SK-N-SH (cell line): ENCODE data around the gene ZNF121. TPM values are rescaled to one million over a fixed set of nuclear protein-coding genes. Genes with fewer than 3 reads are reported as not detected.
"Not testable (repeated sequence)": the region's sequence is repeated elsewhere in the genome, so short reads cannot be mapped to it uniquely, and the experiment has no call there.

ENCODE experiments used
- CTCF ChIA-PET: fragments of 300-600, 350-600 bp; formaldehyde crosslinking; extraction: SDS; loops from one replicate; lab custom pipeline; 2021; lab: Yijun Ruan, JAX
- POLR2A ChIA-PET: fragments of 350-600 bp; sonication (Branson Sonifier 250); formaldehyde crosslinking; extraction: SDS; loops from one replicate; lab custom pipeline; 2020; ENCODE audit warnings: antibody characterized with exemption, inconsistent platforms; lab: Yijun Ruan, JAX
- DNase-seq: peaks from one replicate; pipeline ENCODE4 v3.0.0; 2012
- H2AFZ ChIP-seq: fragments of 200-600 bp; sonication (generic); 2 replicates; pipeline ENCODE4 v1.8.1; 2016; ENCODE audit warnings: antibody characterized with exemption, mild to moderate bottlenecking, low read depth
- H3F3A ChIP-seq: fragments of 200-600 bp; sonication (generic); replicated peaks from 2 replicates; pipeline ENCODE3; 2016; ENCODE audit warnings: antibody characterized with exemption, mild to moderate bottlenecking; ENCODE audit not compliant: insufficient read depth
- H3K27ac ChIP-seq, 2 experiments: fragments of 200-500 bp in 1 of 2; fragments of 200-600 bp in 1 of 2; sonication (Bioruptor generic) in 1 of 2; sonication (generic), shearing (Covaris generic) in 1 of 2; 2 replicates each; pipeline versions ENCODE4 v1.5.1 to v1.6.1; 2014 to 2016; ENCODE audit warnings: low read depth in 2 of 2, inconsistent platforms in 1 of 2, low read length in 1 of 2, mild to moderate bottlenecking in 1 of 2, mixed read lengths in 1 of 2
- H3K27me3 ChIP-seq: fragments of 200-600 bp; sonication (generic), shearing (Covaris generic); 2 replicates; pipeline ENCODE4 v1.6.1; 2016; ENCODE audit warnings: mixed run types; ENCODE audit not compliant: insufficient read depth
- H3K36me3 ChIP-seq, 2 experiments: fragments of 200-500 bp in 1 of 2; fragments of 200-600 bp in 1 of 2; sonication (Bioruptor generic) in 1 of 2; sonication (generic) in 1 of 2; replicated peaks in 1 of 2; 2 replicates each; pipeline versions ENCODE3 to v1.5.1; 2014 to 2016; ENCODE audit warnings: low read length in 1 of 2, mild to moderate bottlenecking in 1 of 2; ENCODE audit not compliant: insufficient read depth in 2 of 2, control insufficient read depth in 1 of 2
- H3K4me1 ChIP-seq, 2 experiments: fragments of 200-500 bp in 1 of 2; fragments of 200-600 bp in 1 of 2; sonication (Bioruptor generic) in 1 of 2; sonication (generic), shearing (Covaris generic) in 1 of 2; 2 replicates each; pipeline versions ENCODE4 v1.5.1 to v1.6.1; 2014 to 2016; ENCODE audit warnings: low read depth in 1 of 2, low read length in 1 of 2, mixed run types in 1 of 2; ENCODE audit not compliant: insufficient read depth in 2 of 2, control insufficient read depth in 1 of 2
- H3K4me2 ChIP-seq: fragments of 200-600 bp; sonication (generic), shearing (Covaris generic); 2 replicates; pipeline ENCODE4 v1.6.1; 2017; ENCODE audit warnings: mixed run types
- H3K4me3 ChIP-seq, 2 experiments: fragments of 200-500 bp in 1 of 2; fragments of 200-600 bp in 1 of 2; sonication (Bioruptor generic) in 1 of 2; sonication (generic), shearing (Covaris generic) in 1 of 2; 2 replicates each; pipeline versions ENCODE4 v1.5.1 to v1.8.1; 2014 to 2016; ENCODE audit warnings: low read depth in 2 of 2, inconsistent platforms in 1 of 2, low read length in 1 of 2, mild to moderate bottlenecking in 1 of 2, mixed read lengths in 1 of 2, moderate library complexity in 1 of 2
- H3K79me2 ChIP-seq: fragments of 200-600 bp; sonication (generic); 2 replicates; pipeline ENCODE4 v1.8.1; 2017; ENCODE audit warnings: mild to moderate bottlenecking; ENCODE audit not compliant: insufficient read depth
- H3K9ac ChIP-seq: fragments of 200-600 bp; sonication (generic); 2 replicates; pipeline ENCODE4 v1.6.1; 2017; ENCODE audit warnings: mixed run types
- H3K9me2 ChIP-seq: fragments of 200-600 bp; sonication (generic); 2 replicates; pipeline ENCODE4 v1.6.1; 2017; ENCODE audit warnings: mixed run types
- H3K9me3 ChIP-seq: fragments of 200-600 bp; sonication (generic); 2 replicates; pipeline ENCODE4 v1.6.1; 2017; ENCODE audit warnings: mixed run types, mild to moderate bottlenecking, moderate library complexity
- H4K20me1 ChIP-seq: fragments of 200-600 bp; sonication (generic); 2 replicates; pipeline ENCODE4 v1.6.1; 2017; ENCODE audit warnings: mild to moderate bottlenecking, mixed run types; ENCODE audit not compliant: insufficient read depth
- CHD2 ChIP-seq: fragments of 150-350 bp; IDR thresholded peaks from 2 replicates; pipeline ENCODE4 v1.6.1; 2018; ENCODE audit warnings: low read length; ENCODE audit not compliant: partially characterized antibody
- CTCF ChIP-seq: fragments of 200-600 bp; sonication (generic); IDR thresholded peaks from 2 replicates; pipeline ENCODE4 v1.6.1; 2017; ENCODE audit warnings: antibody characterized with exemption, mild to moderate bottlenecking, moderate library complexity
- EP300 ChIP-seq, 2 experiments: IDR thresholded peaks; 2 replicates each; pipeline versions ENCODE4 v1.4.0 to v1.6.1; 2012; ENCODE audit warnings: borderline replicate concordance in 1 of 2, low read depth in 1 of 2, low read length in 1 of 2
- FOXM1 ChIP-seq: IDR thresholded peaks from 2 replicates; pipeline ENCODE4 v1.4.0; 2012; ENCODE audit warnings: low read depth, mild to moderate bottlenecking
- GABPA ChIP-seq: IDR thresholded peaks from 2 replicates; pipeline ENCODE4 v1.4.0; 2012; ENCODE audit warnings: low read depth, mild to moderate bottlenecking
- NFIC ChIP-seq: IDR thresholded peaks from 2 replicates; pipeline ENCODE4 v1.4.0; 2012; ENCODE audit warnings: borderline replicate concordance
- RAD21 ChIP-seq: IDR thresholded peaks from 2 replicates; pipeline ENCODE4 v1.6.1; 2012; ENCODE audit warnings: mild to moderate bottlenecking, low read length
- SIN3A ChIP-seq: IDR thresholded peaks from 2 replicates; pipeline ENCODE4 v1.6.1; 2012; ENCODE audit warnings: low read depth, mild to moderate bottlenecking, low read length, moderate library complexity, borderline replicate concordance
- SMC3 ChIP-seq: IDR thresholded peaks from 2 replicates; pipeline ENCODE4 v1.6.1; 2012; ENCODE audit warnings: low read depth, low read length, improper control_type of control experiment
- TAF1 ChIP-seq: IDR thresholded peaks from 2 replicates; pipeline ENCODE4 v1.6.1; 2012; ENCODE audit warnings: low read depth, mild to moderate bottlenecking, low read length, moderate library complexity, borderline replicate concordance
- TCF12 ChIP-seq: IDR thresholded peaks from 2 replicates; pipeline ENCODE4 v1.4.0; 2012
- TEAD4 ChIP-seq: IDR thresholded peaks from 2 replicates; pipeline ENCODE4 v1.4.0; 2012; ENCODE audit warnings: mild to moderate bottlenecking, borderline replicate concordance; ENCODE audit not compliant: insufficient read depth
- USF1 ChIP-seq: IDR thresholded peaks from 2 replicates; pipeline ENCODE4 v1.4.0; 2012; ENCODE audit warnings: low read depth, borderline replicate concordance
- YY1 ChIP-seq: IDR thresholded peaks from 2 replicates; pipeline ENCODE4 v1.4.0; 2012; ENCODE audit warnings: low read depth, mild to moderate bottlenecking
- WGBS: methylation state at CpG from one replicate; pipeline ENCODE4 v1.1.6; 2017; ENCODE audit warnings: low lambda C conversion rate; 5-methylcytosine and 5-hydroxymethylcytosine counted together
- polyA plus RNA-seq, 3 experiments: library from polyadenylated mRNA; depleted of rRNA; stranded (reverse); fragments of >200 nt; gene quantifications; 2 replicates each; pipeline ENCODE4 v1.2.3, GENCODE V29; 2012

The ZNF121 gene
- polyA plus RNA-seq, 1 of the 3 experiments (the other 2 are of a cell fraction), result 1.8 TPM

GRCh38 chr19:9586764-9587163 is 2.5 kb upstream of the ZNF121 start:
- Histone ChIP-seq H4K20me1 (no peaks in the 10 kb centered on the region), H3K9ac (no peak overlapping the region), H3K79me2 (peaks cover 25% of the 10 kb centered on the region), H3K9me3 (no peaks in the 10 kb centered on the region), H3K27me3 (peaks cover 21% of the 10 kb centered on the region; the same call in 1 of the 2 replicates), H3K36me3 (peaks cover 0 to 16% of the 10 kb centered on the region in 2 experiments), H3K4me3 (peak overlapping the region in 1 of 2 experiments; percentile 51; a peak in 1 of 4 replicates), H3K4me2 (no peak overlapping the region), H3K9me2 (no peaks in the 10 kb centered on the region), H3K4me1 (no peaks in the 10 kb centered on the region), H2AFZ (0 out of 2 replicates have a peak overlapping the region, but pooled peaks have one; percentile 17), H3F3A (no peaks in the 10 kb centered on the region), H3K27ac (no peak overlapping the region)
- under 1% methylated on average over 7 of the region's 7 CpGs for WGBS
- POLR2A ChIA-PET, result no interaction called here
- DNase-seq, result peak; percentile 45
- CTCF ChIA-PET, result interaction anchor here (0.7 to 2.6 kb wide), 11 partner anchors 9 to 381 kb away, joined by 3 to 9 read pairs (median 3); no protein-coding TSS in a partner anchor
- TF ChIP-seq TEAD4 (no peak), EP300 (IDR thresholded peaks at IDR 0.05; ENCODE audit: borderline replicate concordance in 1 of 2, low read depth in 1 of 2, low read length in 1 of 2) (no peak), YY1 (no peak), RAD21 (peak; percentile 74), TCF12 (no peak), CTCF (peak; percentile 69), CHD2 (no peak), SMC3 (peak; percentile 62), FOXM1 (no peak), GABPA (no peak), SIN3A (no peak), USF1 (no peak), TAF1 (no peak), NFIC (no peak)

- H3K4me3 ChIP-seq, H3K9me2 ChIP-seq, POLR2A ChIA-PET, H3K27ac ChIP-seq, CTCF ChIA-PET, DNase-seq, H3K4me1 ChIP-seq, H3K27me3 ChIP-seq, H2AFZ ChIP-seq, H3K9me3 ChIP-seq, H3K4me2 ChIP-seq, H3F3A ChIP-seq, H3K9ac ChIP-seq, H4K20me1 ChIP-seq: not testable (repeated sequence)
- Histone ChIP-seq H3K36me3 (peaks cover 5 to 59% of the 10 kb centered on the region in 2 experiments), H3K79me2 (peaks cover 71% of the 10 kb centered on the region)
- whole genome bisulfite sequencing, result 97% methylated on average over 13 of the region's 13 CpGs
Measured at GRCh38 chr19:9582081-9582725, 2.1 kb downstream of the ZNF121 start.
